Prostate gland (tissue), 2 donors: ENCODE measurements around the gene ZFAND3. TPM values are rescaled to one million over a fixed set of nuclear protein-coding genes. Genes with fewer than 3 reads are reported as not detected.
"Not testable (repeated sequence)": the region's sequence is repeated elsewhere in the genome, so short reads cannot be mapped to it uniquely, and the experiment has no call there.

Source experiments
- DNase-seq: peaks from one replicate; pipeline ENCODE4 v3.0.0-alpha.2; 2019; ENCODE audit warnings: low spot score
- H3K27ac ChIP-seq, 2 donors: fragments of 200-600 bp; sonication (generic); 2 replicates each; pipeline ENCODE4 v1.5.1; 2017 to 2019
- H3K27me3 ChIP-seq: fragments of 200-600 bp; sonication (generic); replicated peaks from 2 replicates; pipeline ENCODE4 v1.5.1; 2019; ENCODE audit not compliant: insufficient read depth
- H3K36me3 ChIP-seq, 2 donors: fragments of 200-600 bp; sonication (generic); 1 replicate in 1 of 2; 2 replicates in 1 of 2; pipeline versions ENCODE4 v1.5.1 to v1.8.1; 2017 to 2019
- H3K4me1 ChIP-seq: fragments of 200-600 bp; sonication (generic); replicated peaks from 2 replicates; pipeline ENCODE4 v1.5.1; 2019
- H3K4me3 ChIP-seq, 2 donors: fragments of 200-600 bp; sonication (generic); 2 replicates each; pipeline ENCODE4 v1.5.1; 2017 to 2019
- H3K9me3 ChIP-seq: fragments of 200-600 bp; sonication (generic); 2 replicates; pipeline ENCODE4 v1.5.1; 2017
- CTCF ChIP-seq, 4 experiments: fragments of 200-600 bp in 2 of 4; fragments of 450-650 bp in 2 of 4; sonication (generic) in 2 of 4; IDR thresholded peaks; 1 replicate in 3 of 4; 2 replicates in 1 of 4; pipeline ENCODE4 v1.5.1; 2016 to 2019; ENCODE audit warnings: antibody characterized with exemption in 4 of 4, mild to moderate bottlenecking in 2 of 4, moderate library complexity in 2 of 4
- POLR2A ChIP-seq: fragments of 450-650 bp; IDR thresholded peaks from one replicate; pipeline ENCODE4 v1.6.1; 2016; ENCODE audit warnings: antibody characterized with exemption, mild to moderate bottlenecking
- POLR2AphosphoS5 ChIP-seq: sonication (generic); formaldehyde crosslinking; IDR thresholded peaks from one replicate; pipeline ENCODE4 v1.6.1; 2017; ENCODE audit warnings: antibody characterized with exemption
- WGBS: methylation state at CpG from one replicate; pipeline ENCODE4 v1.1.5; 2018; 5-methylcytosine and 5-hydroxymethylcytosine counted together
- intact Hi-C: fragments of 100-400 bp; cut with DNase I; formaldehyde crosslinking; loops from one replicate; pipeline ENCODE4 v1.14.2; 2022
- total RNA-seq, 2 donors: library from RNA; depleted of rRNA; stranded (reverse); fragments of >200 nt; gene quantifications; one replicate each; pipeline ENCODE4 v1.1.0, GENCODE V29; 2016

ZFAND3 gene
- total RNA-seq, 2 donors from 2014 or later, result 43.5 to 89.1 TPM

- Histone ChIP-seq H3K4me1 (no peaks in the 10 kb centered on the region), H3K27ac (no peak overlapping the region), H3K9me3 (no peaks in the 10 kb centered on the region), H3K4me3 (no peak overlapping the region), H3K27me3 (no peaks in the 10 kb centered on the region), H3K36me3 (no peaks in the 10 kb centered on the region)
- WGBS, result 96% methylated on average over 4 of the region's 4 CpGs
- TF ChIP-seq POLR2AphosphoS5, result no peak
- TF ChIP-seq CTCF (IDR thresholded peaks at IDR 0.05), result no peak
- no peak for DNase-seq
- intact Hi-C loops, result no loop called here
Observed at GRCh38 chr6:37960139-37960935, 140.8 kb downstream of the ZFAND3 start.

GRCh38 chr6:37962481-37963080 lies 143.1 kb downstream of the ZFAND3 start:
- H3K36me3 ChIP-seq, H3K27ac ChIP-seq, DNase-seq, intact Hi-C loops, H3K4me1 ChIP-seq, H3K27me3 ChIP-seq, H3K4me3 ChIP-seq, H3K9me3 ChIP-seq: not testable (repeated sequence)
- WGBS, result 94% methylated on average over 17 of the region's 17 CpGs

GRCh38 chr6:37965964-37966676 lies 146.6 kb downstream of the ZFAND3 start:
- no peak for DNase-seq
- no peak for TF ChIP-seq CTCF (IDR thresholded peaks at IDR 0.05)
- no peak for TF ChIP-seq POLR2A
- TF ChIP-seq POLR2AphosphoS5, result no peak
- intact Hi-C loops, result no loop called here
- Histone ChIP-seq H3K4me3 (no peak overlapping the region), H3K36me3 (no peaks in the 10 kb centered on the region), H3K27me3 (no peaks in the 10 kb centered on the region), H3K27ac (no peak overlapping the region), H3K9me3 (no peaks in the 10 kb centered on the region), H3K4me1 (no peaks in the 10 kb centered on the region)
- WGBS, result 81% methylated on average over 3 of the region's 3 CpGs

GRCh38 chr6:37966801-37967200 lies 147.3 kb downstream of the ZFAND3 start:
- H3K27ac ChIP-seq, result no peak overlapping the region
- WGBS, result 7% methylated on average over 1 of the region's 1 CpG
- no peak for TF ChIP-seq POLR2A
- peak; percentile 19 for TF ChIP-seq POLR2AphosphoS5
- no peak overlapping the region for H3K4me3 ChIP-seq
- H3K9me3 ChIP-seq, result no peaks in the 10 kb centered on the region
- H3K27me3 ChIP-seq, result no peaks in the 10 kb centered on the region
- DNase-seq, result no peak
- no peaks in the 10 kb centered on the region for H3K36me3 ChIP-seq
- no peaks in the 10 kb centered on the region for H3K4me1 ChIP-seq
- intact Hi-C loops, result no loop called here

- no peak for TF ChIP-seq CTCF (IDR thresholded peaks at IDR 0.05)
- TF ChIP-seq POLR2A, result no peak
- TF ChIP-seq POLR2AphosphoS5, result no peak
- H3K4me1 ChIP-seq, result no peaks in the 10 kb centered on the region
- 100% methylated on average over 1 of the region's 1 CpG for WGBS
- H3K9me3 ChIP-seq, result no peaks in the 10 kb centered on the region
- intact Hi-C loops, result no loop called here
- H3K4me3 ChIP-seq, result no peak overlapping the region
- no peak overlapping the region for H3K27ac ChIP-seq
- no peaks in the 10 kb centered on the region for H3K36me3 ChIP-seq
- no peak for DNase-seq
- no peaks in the 10 kb centered on the region for H3K27me3 ChIP-seq
Observed at GRCh38 chr6:37967651-37968050, 148.1 kb downstream of the ZFAND3 start.
